ENCODE measurements around the gene DCDC2C. TPM values are rescaled to one million over a fixed set of nuclear protein-coding genes. Genes with fewer than 3 reads are reported as not detected.

Gene DCDC2C
- total and polyA plus RNA-seq, 2 donors: 0.21 to 0.38 TPM

GRCh38 chr2:3670376-3670775, 33.0 kb upstream of the DCDC2C start:
- Histone ChIP-seq H3K27ac (ENCODE audit: low read depth in 1 of 2, low read length in 1 of 2) (no peak overlapping the region), H3K36me3 (ENCODE audit: control insufficient read depth in 2 of 2, insufficient read depth in 2 of 2, low read length in 1 of 2) (no peaks in the 10 kb centered on the region), H3K9me3 (ENCODE audit: control insufficient read depth in 2 of 2, insufficient read depth in 1 of 2, low read length in 1 of 2) (no peaks in the 10 kb centered on the region), H3K4me1 (ENCODE audit: control insufficient read depth in 2 of 2, insufficient read depth in 2 of 2, low read length in 2 of 2) (no peaks in the 10 kb centered on the region), H3K4me3 (ENCODE audit: low read length in 2 of 2) (no peak overlapping the region), H3K27me3 (ENCODE audit: control insufficient read depth in 2 of 2, insufficient read depth in 1 of 2, low read length in 1 of 2) (no peaks in the 10 kb centered on the region)
- 96% methylated on average over 15 of the region's 15 CpGs for WGBS
- DNase-seq (ENCODE audit: low read depth in 6 of 9, low spot score in 9 of 9): no peak

GRCh38 chr2:3670941-3671340, 32.4 kb upstream of the DCDC2C start:
- H3K27ac ChIP-seq (ENCODE audit: low read depth in 1 of 2, low read length in 1 of 2): no peak overlapping the region
- H3K4me3 ChIP-seq (ENCODE audit: low read length in 2 of 2): no peak overlapping the region
- WGBS: 92% methylated on average over 11 of the region's 11 CpGs
- DNase-seq (ENCODE audit: low read depth in 6 of 9, low spot score in 9 of 9): no peak
- no peaks in the 10 kb centered on the region for H3K4me1 ChIP-seq (ENCODE audit: control insufficient read depth in 2 of 2, insufficient read depth in 2 of 2, low read length in 2 of 2)
- no peaks in the 10 kb centered on the region for H3K27me3 ChIP-seq (ENCODE audit: control insufficient read depth in 2 of 2, insufficient read depth in 1 of 2, low read length in 1 of 2)
- H3K9me3 ChIP-seq (ENCODE audit: control insufficient read depth in 2 of 2, insufficient read depth in 1 of 2, low read length in 1 of 2): no peaks in the 10 kb centered on the region
- H3K36me3 ChIP-seq (ENCODE audit: control insufficient read depth in 2 of 2, insufficient read depth in 2 of 2, low read length in 1 of 2): no peaks in the 10 kb centered on the region

- no peak for DNase-seq (ENCODE audit: low read depth in 6 of 9, low spot score in 9 of 9)
- Histone ChIP-seq H3K4me3 (ENCODE audit: low read length in 2 of 2) (no peak overlapping the region), H3K4me1 (ENCODE audit: control insufficient read depth in 2 of 2, insufficient read depth in 2 of 2, low read length in 2 of 2) (no peaks in the 10 kb centered on the region), H3K9me3 (ENCODE audit: control insufficient read depth in 2 of 2, insufficient read depth in 1 of 2, low read length in 1 of 2) (no peaks in the 10 kb centered on the region), H3K27me3 (ENCODE audit: control insufficient read depth in 2 of 2, insufficient read depth in 1 of 2, low read length in 1 of 2) (no peaks in the 10 kb centered on the region), H3K36me3 (ENCODE audit: control insufficient read depth in 2 of 2, insufficient read depth in 2 of 2, low read length in 1 of 2) (no peaks in the 10 kb centered on the region), H3K27ac (ENCODE audit: low read depth in 1 of 2, low read length in 1 of 2) (no peak overlapping the region)
- 88% methylated on average over 9 of the region's 9 CpGs for WGBS
Measured at GRCh38 chr2:3672861-3673678, 30.3 kb upstream of the DCDC2C start.

GRCh38 chr2:3674066-3674845, 29.1 kb upstream of the DCDC2C start:
- no peaks in the 10 kb centered on the region for H3K27me3 ChIP-seq (ENCODE audit: control insufficient read depth in 2 of 2, insufficient read depth in 1 of 2, low read length in 1 of 2)
- no peaks in the 10 kb centered on the region for H3K9me3 ChIP-seq (ENCODE audit: control insufficient read depth in 2 of 2, insufficient read depth in 1 of 2, low read length in 1 of 2)
- WGBS: 90% methylated on average over 9 of the region's 9 CpGs
- no peak overlapping the region for H3K4me3 ChIP-seq (ENCODE audit: low read length in 2 of 2)
- H3K27ac ChIP-seq (ENCODE audit: low read depth in 1 of 2, low read length in 1 of 2): no peak overlapping the region
- no peak for DNase-seq (ENCODE audit: low read depth in 6 of 9, low spot score in 9 of 9)
- H3K36me3 ChIP-seq (ENCODE audit: control insufficient read depth in 2 of 2, insufficient read depth in 2 of 2, low read length in 1 of 2): no peaks in the 10 kb centered on the region
- no peaks in the 10 kb centered on the region for H3K4me1 ChIP-seq (ENCODE audit: control insufficient read depth in 2 of 2, insufficient read depth in 2 of 2, low read length in 2 of 2)

- no peaks in the 10 kb centered on the region for H3K27me3 ChIP-seq (ENCODE audit: control insufficient read depth in 2 of 2, insufficient read depth in 1 of 2, low read length in 1 of 2)
- no peak for DNase-seq (ENCODE audit: low read depth in 6 of 9, low spot score in 9 of 9)
- H3K36me3 ChIP-seq (ENCODE audit: control insufficient read depth in 2 of 2, insufficient read depth in 2 of 2, low read length in 1 of 2): no peaks in the 10 kb centered on the region
- H3K9me3 ChIP-seq (ENCODE audit: control insufficient read depth in 2 of 2, insufficient read depth in 1 of 2, low read length in 1 of 2): no peaks in the 10 kb centered on the region
- H3K4me1 ChIP-seq (ENCODE audit: control insufficient read depth in 2 of 2, insufficient read depth in 2 of 2, low read length in 2 of 2): no peaks in the 10 kb centered on the region
- WGBS: 94% methylated on average over 4 of the region's 4 CpGs
- H3K4me3 ChIP-seq (ENCODE audit: low read length in 2 of 2): no peak overlapping the region
- no peak overlapping the region for H3K27ac ChIP-seq (ENCODE audit: low read depth in 1 of 2, low read length in 1 of 2)
Measured at GRCh38 chr2:3675687-3676086, 27.7 kb upstream of the DCDC2C start.

- Histone ChIP-seq H3K27me3 (ENCODE audit: control insufficient read depth in 2 of 2, insufficient read depth in 1 of 2, low read length in 1 of 2) (no peaks in the 10 kb centered on the region), H3K4me1 (ENCODE audit: control insufficient read depth in 2 of 2, insufficient read depth in 2 of 2, low read length in 2 of 2) (no peaks in the 10 kb centered on the region), H3K27ac (ENCODE audit: low read depth in 1 of 2, low read length in 1 of 2) (no peak overlapping the region), H3K4me3 (ENCODE audit: low read length in 2 of 2) (no peak overlapping the region), H3K36me3 (ENCODE audit: control insufficient read depth in 2 of 2, insufficient read depth in 2 of 2, low read length in 1 of 2) (no peaks in the 10 kb centered on the region), H3K9me3 (ENCODE audit: control insufficient read depth in 2 of 2, insufficient read depth in 1 of 2, low read length in 1 of 2) (no peaks in the 10 kb centered on the region)
- WGBS: 88% methylated on average over 9 of the region's 9 CpGs
- DNase-seq (ENCODE audit: low read depth in 6 of 9, low spot score in 9 of 9): no peak
Measured at GRCh38 chr2:3677436-3677835, 25.9 kb upstream of the DCDC2C start.

- Histone ChIP-seq H3K27me3 (ENCODE audit: control insufficient read depth in 2 of 2, insufficient read depth in 1 of 2, low read length in 1 of 2) (no peaks in the 10 kb centered on the region), H3K4me1 (ENCODE audit: control insufficient read depth in 2 of 2, insufficient read depth in 2 of 2, low read length in 2 of 2) (no peaks in the 10 kb centered on the region), H3K9me3 (ENCODE audit: control insufficient read depth in 2 of 2, insufficient read depth in 1 of 2, low read length in 1 of 2) (no peaks in the 10 kb centered on the region), H3K4me3 (ENCODE audit: low read length in 2 of 2) (no peak overlapping the region), H3K36me3 (ENCODE audit: control insufficient read depth in 2 of 2, insufficient read depth in 2 of 2, low read length in 1 of 2) (no peaks in the 10 kb centered on the region), H3K27ac (ENCODE audit: low read depth in 1 of 2, low read length in 1 of 2) (no peak overlapping the region)
- DNase-seq (ENCODE audit: low read depth in 6 of 9, low spot score in 9 of 9): no peak
- 89% methylated on average over 9 of the region's 9 CpGs for WGBS
Measured at GRCh38 chr2:3678212-3678611, 25.2 kb upstream of the DCDC2C start.

GRCh38 chr2:3679180-3679579, 24.2 kb upstream of the DCDC2C start:
- H3K4me1 ChIP-seq (ENCODE audit: control insufficient read depth in 2 of 2, insufficient read depth in 2 of 2, low read length in 2 of 2): no peaks in the 10 kb centered on the region
- H3K27me3 ChIP-seq (ENCODE audit: control insufficient read depth in 2 of 2, insufficient read depth in 1 of 2, low read length in 1 of 2): no peaks in the 10 kb centered on the region
- no peaks in the 10 kb centered on the region for H3K36me3 ChIP-seq (ENCODE audit: control insufficient read depth in 2 of 2, insufficient read depth in 2 of 2, low read length in 1 of 2)
- WGBS: 94% methylated on average over 2 of the region's 2 CpGs
- no peak overlapping the region for H3K4me3 ChIP-seq (ENCODE audit: low read length in 2 of 2)
- no peak for DNase-seq (ENCODE audit: low read depth in 6 of 9, low spot score in 9 of 9)
- no peaks in the 10 kb centered on the region for H3K9me3 ChIP-seq (ENCODE audit: control insufficient read depth in 2 of 2, insufficient read depth in 1 of 2, low read length in 1 of 2)
- no peak overlapping the region for H3K27ac ChIP-seq (ENCODE audit: low read depth in 1 of 2, low read length in 1 of 2)

GRCh38 chr2:3679616-3680393, 23.6 kb upstream of the DCDC2C start:
- 90% methylated on average over 23 of the region's 23 CpGs for WGBS
- no peak for DNase-seq (ENCODE audit: low read depth in 6 of 9, low spot score in 9 of 9)
- H3K9me3 ChIP-seq (ENCODE audit: control insufficient read depth in 2 of 2, insufficient read depth in 1 of 2, low read length in 1 of 2): no peaks in the 10 kb centered on the region
- H3K27me3 ChIP-seq (ENCODE audit: control insufficient read depth in 2 of 2, insufficient read depth in 1 of 2, low read length in 1 of 2): no peaks in the 10 kb centered on the region
- H3K36me3 ChIP-seq (ENCODE audit: control insufficient read depth in 2 of 2, insufficient read depth in 2 of 2, low read length in 1 of 2): no peaks in the 10 kb centered on the region
- no peak overlapping the region for H3K27ac ChIP-seq (ENCODE audit: low read depth in 1 of 2, low read length in 1 of 2)
- H3K4me1 ChIP-seq (ENCODE audit: control insufficient read depth in 2 of 2, insufficient read depth in 2 of 2, low read length in 2 of 2): no peaks in the 10 kb centered on the region
- H3K4me3 ChIP-seq (ENCODE audit: low read length in 2 of 2): no peak overlapping the region

Data from thymus (tissue), 11 donors.